ENCODE results near the gene EPHA4.

DNA sequence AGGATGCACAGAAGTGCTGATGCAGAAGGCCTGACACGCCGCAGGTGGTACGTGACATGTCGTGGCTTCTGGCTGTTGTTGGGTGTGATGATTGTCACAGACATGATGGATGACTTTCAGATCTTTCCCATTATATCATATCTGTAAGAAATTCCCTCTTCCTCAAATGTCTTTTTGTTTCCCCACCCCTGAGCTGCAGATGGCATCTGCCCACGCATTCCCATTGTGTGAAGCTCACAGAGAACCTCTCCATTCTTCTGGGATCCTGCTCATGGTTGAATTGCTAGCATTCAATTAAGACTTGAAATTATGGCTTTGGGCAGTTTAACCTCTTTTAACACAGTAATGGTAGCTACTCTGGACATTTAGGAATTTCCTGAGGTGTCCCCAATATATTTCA is 28.3 kb upstream of the EPHA4 start:
- TF ChIP-seq POLR2A (IDR thresholded peaks at IDR 0.05; ENCODE audit: low read length) = no peak
- TF ChIP-seq, protein P1, sequence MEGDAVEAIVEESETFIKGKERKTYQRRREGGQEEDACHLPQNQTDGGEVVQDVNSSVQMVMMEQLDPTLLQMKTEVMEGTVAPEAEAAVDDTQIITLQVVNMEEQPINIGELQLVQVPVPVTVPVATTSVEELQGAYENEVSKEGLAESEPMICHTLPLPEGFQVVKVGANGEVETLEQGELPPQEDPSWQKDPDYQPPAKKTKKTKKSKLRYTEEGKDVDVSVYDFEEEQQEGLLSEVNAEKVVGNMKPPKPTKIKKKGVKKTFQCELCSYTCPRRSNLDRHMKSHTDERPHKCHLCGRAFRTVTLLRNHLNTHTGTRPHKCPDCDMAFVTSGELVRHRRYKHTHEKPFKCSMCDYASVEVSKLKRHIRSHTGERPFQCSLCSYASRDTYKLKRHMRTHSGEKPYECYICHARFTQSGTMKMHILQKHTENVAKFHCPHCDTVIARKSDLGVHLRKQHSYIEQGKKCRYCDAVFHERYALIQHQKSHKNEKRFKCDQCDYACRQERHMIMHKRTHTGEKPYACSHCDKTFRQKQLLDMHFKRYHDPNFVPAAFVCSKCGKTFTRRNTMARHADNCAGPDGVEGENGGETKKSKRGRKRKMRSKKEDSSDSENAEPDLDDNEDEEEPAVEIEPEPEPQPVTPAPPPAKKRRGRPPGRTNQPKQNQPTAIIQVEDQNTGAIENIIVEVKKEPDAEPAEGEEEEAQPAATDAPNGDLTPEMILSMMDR (IDR thresholded peaks at IDR 0.05) = no peak
- TF ChIP-seq, protein P2, sequence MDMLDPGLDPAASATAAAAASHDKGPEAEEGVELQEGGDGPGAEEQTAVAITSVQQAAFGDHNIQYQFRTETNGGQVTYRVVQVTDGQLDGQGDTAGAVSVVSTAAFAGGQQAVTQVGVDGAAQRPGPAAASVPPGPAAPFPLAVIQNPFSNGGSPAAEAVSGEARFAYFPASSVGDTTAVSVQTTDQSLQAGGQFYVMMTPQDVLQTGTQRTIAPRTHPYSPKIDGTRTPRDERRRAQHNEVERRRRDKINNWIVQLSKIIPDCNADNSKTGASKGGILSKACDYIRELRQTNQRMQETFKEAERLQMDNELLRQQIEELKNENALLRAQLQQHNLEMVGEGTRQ (IDR thresholded peaks at IDR 0.05) = no peak
- no peak for TF ChIP-seq EHF (CRISPR knock-in tag; IDR thresholded peaks at IDR 0.05)
